ENCODE data around the gene CBX3.
"Not testable (repeated sequence)": the region's sequence is repeated elsewhere in the genome, so short reads cannot be mapped to it uniquely, and the experiment has no call there.

The CBX3 gene

GRCh38 chr7:26202019-26202990 is 760 bp downstream of the CBX3 start:
- peak; percentile 35 to 62 (median 38) for DNase-seq (ENCODE audit: low read depth in 3 of 3)

GRCh38 chr7:26203016-26203415 is 1.5 kb downstream of the CBX3 start:
- DNase-seq (ENCODE audit: low read depth in 3 of 3), result no peak

GRCh38 chr7:26208040-26208439 is 6.5 kb downstream of the CBX3 start:
- DNase-seq (ENCODE audit: low read depth in 3 of 3), result no peak

- no peak for DNase-seq (ENCODE audit: low read depth in 3 of 3)
Measured at GRCh38 chr7:26212921-26213718, 11.6 kb downstream of the CBX3 start.

GRCh38 chr7:26213807-26214515 is 12.4 kb downstream of the CBX3 start:
- DNase-seq (ENCODE audit: low read depth in 3 of 3), result no peak

GRCh38 chr7:26216049-26216448 is 14.5 kb downstream of the CBX3 start:
- no peak for DNase-seq (ENCODE audit: low read depth in 3 of 3)

GRCh38 chr7:26224359-26224758 is 22.8 kb downstream of the CBX3 start:
- no peak for DNase-seq (ENCODE audit: low read depth in 3 of 3)

GRCh38 chr7:26227987-26228386 is 26.4 kb downstream of the CBX3 start:
- DNase-seq (ENCODE audit: low read depth in 3 of 3), result no peak

- DNase-seq (ENCODE audit: low read depth in 3 of 3), result no peak
Measured at GRCh38 chr7:26233902-26234511, 32.5 kb downstream of the CBX3 start.

- DNase-seq (ENCODE audit: low read depth in 3 of 3), result no peak
Measured at GRCh38 chr7:26237035-26237807, 35.7 kb downstream of the CBX3 start.

GRCh38 chr7:26238032-26238431 is 36.5 kb downstream of the CBX3 start:
- DNase-seq (ENCODE audit: low read depth in 3 of 3), result no peak

- DNase-seq (ENCODE audit: low read depth in 3 of 3), result no peak
Measured at GRCh38 chr7:26245150-26245549, 43.6 kb downstream of the CBX3 start.

- no peak for DNase-seq (ENCODE audit: low read depth in 3 of 3)
Measured at GRCh38 chr7:26250239-26250638, 48.7 kb downstream of the CBX3 start.

- DNase-seq (ENCODE audit: low read depth in 3 of 3), result not testable (repeated sequence)
Measured at GRCh38 chr7:26261866-26262265, 60.3 kb downstream of the CBX3 start.

Data from stimulated activated CD4-positive, alpha-beta T cell treated with anti-CD3 and anti-CD28 coated beads, TNF-alpha, amount 100 ng/mL, for 24 hours (primary cell).